H1 (cell line): Measurements from ENCODE around the gene PBXIP1. TPM values are rescaled to one million over a fixed set of nuclear protein-coding genes. Genes with fewer than 3 reads are reported as not detected.

Experiments used
- CTCF ChIA-PET: fragments of 300-600 bp; sonication (Branson Sonifier 250); formaldehyde crosslinking; loops from one replicate; lab custom pipeline; 2021; ENCODE audit not compliant: partially characterized antibody; lab: Charles Lee
- POLR2A ChIA-PET: fragments of 300-600 bp; sonication (Branson Sonifier 250); formaldehyde crosslinking; loops from one replicate; lab custom pipeline; 2021; ENCODE audit warnings: inconsistent platforms; ENCODE audit not compliant: partially characterized antibody; lab: Charles Lee
- DNase-seq, 2 experiments: peaks; one replicate each; pipeline versions ENCODE4 v3.0.0 to v3.0.0-alpha.2; 2010 to 2022; ENCODE audit warnings: low spot score in 2 of 2, low read depth in 1 of 2, mixed read lengths in 1 of 2
- FAIRE-seq: peaks from 2 replicates; lab custom pipeline; 2011; peaks lifted over from hg19 to GRCh38; lab: Jason Lieb, UNC
- H2AFZ ChIP-seq: 2 replicates; pipeline ENCODE4 v1.8.1; 2012; ENCODE audit warnings: low read length, inconsistent platforms
- H2AK5ac ChIP-seq: 2 replicates; pipeline ENCODE4 v1.6.1; 2013; ENCODE audit warnings: low read depth, low read length
- H2BK120ac ChIP-seq: replicated peaks from 2 replicates; pipeline ENCODE3; 2013; ENCODE audit warnings: low read depth, low read length, inconsistent platforms
- H2BK12ac ChIP-seq: 2 replicates; pipeline ENCODE4 v1.6.1; 2013; ENCODE audit warnings: low read depth, low read length
- H2BK15ac ChIP-seq: 2 replicates; pipeline ENCODE4 v1.6.1; 2013; ENCODE audit warnings: low read length
- H2BK20ac ChIP-seq: 2 replicates; pipeline ENCODE4 v1.6.1; 2013; ENCODE audit warnings: low read length
- H2BK5ac ChIP-seq: 2 replicates; pipeline ENCODE4 v1.6.1; 2013; ENCODE audit warnings: low read depth, low read length
- H3K14ac ChIP-seq: 2 replicates; pipeline ENCODE4 v1.6.1; 2013; ENCODE audit warnings: inconsistent platforms; ENCODE audit not compliant: insufficient read length
- H3K18ac ChIP-seq: 2 replicates; pipeline ENCODE4 v1.6.1; 2013; ENCODE audit warnings: low read length; ENCODE audit errors: extremely low read depth
- H3K23ac ChIP-seq: 2 replicates; pipeline ENCODE4 v1.6.1; 2013; ENCODE audit warnings: inconsistent platforms; ENCODE audit not compliant: insufficient read length
- H3K23me2 ChIP-seq: 2 replicates; pipeline ENCODE4 v1.6.1; 2013; ENCODE audit warnings: low read depth, low read length
- H3K27ac ChIP-seq: 2 replicates; pipeline ENCODE4 v1.6.1; 2011; ENCODE audit warnings: low read depth, low read length, inconsistent platforms
- H3K27me3 ChIP-seq, 4 experiments: replicated peaks in 1 of 4; 1 replicate in 1 of 4; 2 replicates in 3 of 4; pipeline versions ENCODE4 v1.6.1 to v1.8.1; 2011 to 2013; ENCODE audit warnings: low read length in 3 of 4, mild to moderate bottlenecking in 3 of 4, inconsistent platforms in 2 of 4, mixed read lengths in 2 of 4, moderate library complexity in 1 of 4; ENCODE audit not compliant: control insufficient read depth in 3 of 4, insufficient read depth in 3 of 4; ENCODE audit errors: extremely low read depth in 1 of 4
- H3K36me3 ChIP-seq, 4 experiments: 2 replicates each; pipeline versions ENCODE4 v1.6.1 to v1.8.1; 2011 to 2013; ENCODE audit warnings: mild to moderate bottlenecking in 4 of 4, low read length in 3 of 4, moderate library complexity in 2 of 4, control low read depth in 1 of 4, inconsistent platforms in 1 of 4; ENCODE audit not compliant: insufficient read depth in 4 of 4, control insufficient read depth in 2 of 4
- H3K4ac ChIP-seq: replicated peaks from 2 replicates; pipeline ENCODE3; 2013; ENCODE audit warnings: low read length, low read depth, mixed read lengths, inconsistent platforms; ENCODE audit not compliant: insufficient read length
- H3K4me1 ChIP-seq, 4 experiments: replicated peaks in 1 of 4; 1 replicate in 1 of 4; 2 replicates in 3 of 4; pipeline versions ENCODE4 v1.6.1 to v1.8.1; 2011 to 2013; ENCODE audit warnings: low read length in 3 of 4, inconsistent platforms in 2 of 4, mixed read lengths in 1 of 4; ENCODE audit not compliant: insufficient read depth in 4 of 4, control insufficient read depth in 3 of 4
- H3K4me2 ChIP-seq, 2 experiments: 2 replicates each; pipeline versions ENCODE4 v1.6.1 to v1.8.1; 2011 to 2013; ENCODE audit warnings: low read depth in 2 of 2, low read length in 2 of 2, control low read depth in 1 of 2, inconsistent platforms in 1 of 2, mild to moderate bottlenecking in 1 of 2; ENCODE audit not compliant: insufficient read depth in 1 of 2
- H3K4me3 ChIP-seq, 4 experiments: fragments of 200-600, 300-600 bp in 1 of 4; sonication (generic), shearing (Covaris generic), sonication (Bioruptor Twin) in 1 of 4; 2 replicates each; pipeline versions ENCODE4 v1.5.1 to v1.8.1; 2011 to 2016; ENCODE audit warnings: low read length in 4 of 4, low read depth in 3 of 4, control low read depth in 2 of 4, inconsistent platforms in 2 of 4, mild to moderate bottlenecking in 2 of 4, mixed read lengths in 1 of 4, moderate library complexity in 1 of 4; ENCODE audit not compliant: insufficient read depth in 2 of 4; ENCODE audit errors: extremely low read depth in 1 of 4
- H3K56ac ChIP-seq: replicated peaks from 2 replicates; pipeline ENCODE3; 2013; ENCODE audit warnings: low read depth, mild to moderate bottlenecking, mixed read lengths, low read length, inconsistent platforms; ENCODE audit not compliant: insufficient read length
- H3K79me1 ChIP-seq: 2 replicates; pipeline ENCODE4 v1.6.1; 2013; ENCODE audit warnings: low read depth, low read length, control low read depth
- H3K79me2 ChIP-seq, 2 experiments: 2 replicates each; pipeline versions ENCODE4 v1.6.1 to v1.8.1; 2012 to 2013; ENCODE audit warnings: low read length in 2 of 2, mild to moderate bottlenecking in 2 of 2, inconsistent platforms in 1 of 2; ENCODE audit not compliant: insufficient read depth in 2 of 2, control insufficient read depth in 1 of 2
- H3K9ac ChIP-seq, 4 experiments: replicated peaks in 1 of 4; 1 replicate in 1 of 4; 2 replicates in 3 of 4; pipeline versions ENCODE4 v1.6.1 to v1.8.1; 2011 to 2013; ENCODE audit warnings: low read depth in 3 of 4, low read length in 3 of 4, control low read depth in 2 of 4, mild to moderate bottlenecking in 2 of 4, moderate library complexity in 2 of 4, inconsistent platforms in 1 of 4; ENCODE audit errors: extremely low read depth in 1 of 4
- H3K9me3 ChIP-seq, 2 experiments: 2 replicates each; pipeline versions ENCODE4 v1.6.1 to v1.8.1; 2012 to 2013; ENCODE audit warnings: mild to moderate bottlenecking in 2 of 2, moderate library complexity in 2 of 2, control low read depth in 1 of 2, inconsistent platforms in 1 of 2, low read depth in 1 of 2, low read length in 1 of 2, mixed read lengths in 1 of 2; ENCODE audit not compliant: insufficient read depth in 2 of 2
- H4K20me1 ChIP-seq, 2 experiments: replicated peaks in 1 of 2; 2 replicates each; pipeline versions ENCODE3 to v1.8.1; 2011 to 2013; ENCODE audit warnings: inconsistent platforms in 2 of 2, low read length in 2 of 2, mild to moderate bottlenecking in 1 of 2; ENCODE audit not compliant: insufficient read depth in 2 of 2, control insufficient read depth in 1 of 2
- H4K5ac ChIP-seq: 2 replicates; pipeline ENCODE4 v1.6.1; 2013; ENCODE audit warnings: low read length, low read depth, mixed read lengths, inconsistent platforms; ENCODE audit not compliant: insufficient read length
- H4K8ac ChIP-seq: 2 replicates; pipeline ENCODE4 v1.8.0; 2013; ENCODE audit warnings: mild to moderate bottlenecking, moderate library complexity, low read length, inconsistent platforms; ENCODE audit not compliant: insufficient read depth; ENCODE audit errors: extremely low read depth
- H4K91ac ChIP-seq: replicated peaks from 2 replicates; pipeline ENCODE3; 2013; ENCODE audit warnings: low read length, mixed read lengths, inconsistent platforms; ENCODE audit not compliant: insufficient read length
- BCL11A ChIP-seq, 2 experiments: IDR thresholded peaks; one replicate each; pipeline ENCODE4 v1.6.1; 2011; ENCODE audit warnings: low read depth in 2 of 2, low read length in 2 of 2, mild to moderate bottlenecking in 2 of 2
- CREB1 ChIP-seq: IDR thresholded peaks from 2 replicates; pipeline ENCODE4 v1.6.1; 2012; ENCODE audit warnings: inconsistent platforms
- EGR1 ChIP-seq: IDR thresholded peaks from 2 replicates; pipeline ENCODE4 v1.6.1; 2011; ENCODE audit warnings: low read depth, low read length, borderline replicate concordance
- EZH2 ChIP-seq: fragments of 200-600 bp; sonication (generic); IDR thresholded peaks from 2 replicates; pipeline ENCODE4 v1.7.1; 2012; ENCODE audit warnings: low read depth, mild to moderate bottlenecking, moderate library complexity, low read length, inconsistent platforms; ENCODE audit not compliant: severe bottlenecking
- JUN ChIP-seq: IDR thresholded peaks from 2 replicates; pipeline ENCODE4 v1.6.1; 2011; ENCODE audit warnings: low read depth, mild to moderate bottlenecking, improper control_type of control experiment, low read length
- KDM4A ChIP-seq: IDR thresholded peaks from one replicate; pipeline ENCODE4 v1.7.1; 2012; ENCODE audit warnings: low read depth, mild to moderate bottlenecking, moderate library complexity, low read length, inconsistent platforms; ENCODE audit not compliant: severe bottlenecking
- RAD21 ChIP-seq, 2 experiments: IDR thresholded peaks in 1 of 2; conservative IDR thresholded peaks in 1 of 2; 2 replicates each; pipeline ENCODE4 v1.6.1; 2011; ENCODE audit warnings: low read depth in 2 of 2, low read length in 2 of 2, improper control_type of control experiment in 1 of 2, inconsistent platforms in 1 of 2, mild to moderate bottlenecking in 1 of 2, moderate library complexity in 1 of 2
- RFX5 ChIP-seq: IDR thresholded peaks from 2 replicates; pipeline ENCODE4 v1.6.1; 2011; ENCODE audit warnings: low read depth, low read length, improper control_type of control experiment, borderline replicate concordance
- RNF2 ChIP-seq: fragments of 200-900, 300-1000 bp; sonication (generic); IDR thresholded peaks from 2 replicates; pipeline ENCODE4 v1.7.1; 2016; ENCODE audit warnings: borderline replicate concordance, low read depth, mild to moderate bottlenecking, antibody characterized with exemption, low read length; ENCODE audit not compliant: poor library complexity, severe bottlenecking; ENCODE audit errors: missing control alignments
- SAP30 ChIP-seq: fragments of 300-600 bp; sonication (generic); IDR thresholded peaks from 2 replicates; pipeline ENCODE4 v1.7.1; 2012; ENCODE audit warnings: low read length, moderate library complexity, mild to moderate bottlenecking, inconsistent platforms; ENCODE audit not compliant: insufficient read depth, insufficient replicate concordance
- TCF12 ChIP-seq: IDR thresholded peaks from 2 replicates; pipeline ENCODE4 v1.6.1; 2011; ENCODE audit warnings: low read depth, mild to moderate bottlenecking, low read length
- TEAD4 ChIP-seq: IDR thresholded peaks from 2 replicates; pipeline ENCODE4 v1.6.1; 2012; ENCODE audit warnings: low read depth, low read length, inconsistent platforms, mixed read lengths
- ZNF274 ChIP-seq: IDR thresholded peaks from 2 replicates; pipeline ENCODE4 v1.7.0; 2012; ENCODE audit warnings: low read length, borderline replicate concordance; ENCODE audit errors: extremely low read depth
- WGBS, 2 experiments: shearing (Covaris generic) in 1 of 2; methylation state at CpG; one replicate each; pipeline versions ENCODE4 v1.1.6 to v1.1.7; 2013 to 2015; ENCODE audit warnings: low lambda C conversion rate in 2 of 2, mixed read lengths in 2 of 2, inconsistent platforms in 1 of 2, low coverage in 1 of 2, missing lambda C conversion rate in 1 of 2; ENCODE audit not compliant: insufficient replicate concordance in 2 of 2, insufficient coverage in 1 of 2, insufficient read length in 1 of 2; ENCODE audit errors: extremely low coverage in 1 of 2, missing lambda C conversion rate in 1 of 2; 5-methylcytosine and 5-hydroxymethylcytosine counted together
- polyA plus RNA-seq, 7 experiments: library from polyadenylated mRNA; depleted of rRNA in 3 of 7; stranded (reverse) in 5 of 7; unstranded in 2 of 7; fragments of >200 nt in 5 of 7; fragments of 200-250 nt in 2 of 7; gene quantifications; 1 replicate in 5 of 7; 2 replicates in 1 of 7; 4 replicates in 1 of 7; pipeline versions ENCODE4 v1.2.1 to v1.2.3, GENCODE V29; 2011 to 2013; ENCODE audit warnings: missing spikeins in 2 of 7, mixed read lengths in 2 of 7
- total RNA-seq: library from RNA; stranded (reverse); fragmentation: NEBNext Ultra II Directional; extraction: Animal tissue kit (Norgen Biotek cat#: 25700); gene quantifications from 2 replicates; pipeline ENCODE4 v1.2.1, GENCODE V29; 2021

The PBXIP1 gene
- total and polyA plus RNA-seq, 2 of the 8 experiments (the other 6 are each of a cell fraction or from before 2014, with no cell fraction given) = 12.0 to 19.8 TPM

- no peak overlapping the region for H4K5ac ChIP-seq
- H3K4ac ChIP-seq = no peak overlapping the region
- H2BK5ac ChIP-seq = no peak overlapping the region
- no peak overlapping the region for H2BK15ac ChIP-seq
- no peak overlapping the region for H2BK20ac ChIP-seq
- H3K14ac ChIP-seq = no peak overlapping the region
- peaks cover 1 to 11% of the 10 kb centered on the region in 2 experiments for H4K20me1 ChIP-seq
- H3K56ac ChIP-seq = no peak overlapping the region
- no peak for FAIRE-seq
- H3K9ac ChIP-seq = no peak overlapping the region
- DNase-seq = no peak
- H3K27me3 ChIP-seq = no peaks in the 10 kb centered on the region; a peak in 1 of 7 replicates
- no peak overlapping the region for H3K27ac ChIP-seq
- H2AFZ ChIP-seq = no peak overlapping the region
- H3K36me3 ChIP-seq = peaks cover 10 to 19% (median 15%) of the 10 kb centered on the region in 4 experiments; a peak in 7 of 8 replicates
- H2BK120ac ChIP-seq = no peak overlapping the region
- H3K9me3 ChIP-seq = no peaks in the 10 kb centered on the region
- WGBS, 2 experiments = 93% methylated on average over 5 of the region's 7 CpGs; no CpG with 5 or more reads in 1 of the 2 experiments
- H2AK5ac ChIP-seq = no peak overlapping the region
- ChIA-PET CTCF (interaction anchor here (0.7 to 9.8 kb wide), 4 partner anchors 11 to 37 kb away, joined by 4 to 132 read pairs (median 8); partner anchors contain the start of genes LENEP and SHC1), POLR2A (interaction anchor here (0.7 to 18.6 kb wide), 2 partner anchors 23 to 24 kb away, joined by 3 to 662 read pairs; partner anchors contain the start of genes CKS1B, FLAD1, LENEP and PMVK)
- no peak overlapping the region for H2BK12ac ChIP-seq
- no peak overlapping the region for H3K18ac ChIP-seq
- H3K4me3 ChIP-seq = no peak overlapping the region
- H4K8ac ChIP-seq = no peak overlapping the region
- no peak overlapping the region for H3K4me2 ChIP-seq
- no peak overlapping the region for H3K23ac ChIP-seq
- no peak overlapping the region for H4K91ac ChIP-seq
- H3K23me2 ChIP-seq = peaks cover 5% of the 10 kb centered on the region
- peaks cover 4 to 24% (median 8%) of the 10 kb centered on the region in 4 experiments for H3K4me1 ChIP-seq
- H3K79me1 ChIP-seq = peaks cover 4% of the 10 kb centered on the region
- H3K79me2 ChIP-seq = peaks cover 0 to 17% of the 10 kb centered on the region in 2 experiments
- TF ChIP-seq SAP30 (no peak), RNF2 (no peak), TEAD4 (no peak), BCL11A (IDR thresholded peaks at IDR 0.05; ENCODE audit: low read depth in 2 of 2, low read length in 2 of 2) (no peak), CREB1 (no peak), ZNF274 (no peak), TCF12 (no peak), JUN (no peak), RFX5 (no peak), RAD21 (IDR thresholded peaks at IDR 0.05 in 1 of 2, conservative IDR thresholded peaks at IDR 0.05 in 1 of 2; ENCODE audit: low read depth in 2 of 2, low read length in 2 of 2) (no peak), KDM4A (no peak), EGR1 (no peak), EZH2 (no peak)
Measured at GRCh38 chr1:154959426-154959780, 3.5 kb upstream of the PBXIP1 start.
